NCI-H1417 (cell line): ENCODE data around the gene MRM1.
A peak's percentile ranks its signal among the peaks of the same experiment; 100 is the strongest.
"Not testable (repeated sequence)": the region's sequence is repeated elsewhere in the genome, so short reads cannot be mapped to it uniquely, and the experiment has no call there.

Experiments used
- DNase-seq, 3 experiments: peaks; one replicate each; lab custom pipeline; 2025; lab: John Stamatoyannopoulos, UW

Gene MRM1

GRCh38 chr17:36600936-36601302 lies 464 bp upstream of the MRM1 start:
- no peak for DNase-seq

- peak in 2 of 3 experiments; percentile 57 to 64 for DNase-seq
These were observed 806 bp downstream of the MRM1 start for GRCh38 chr17:36602030-36602748.

- peak; percentile 62 to 83 (median 79) for DNase-seq
These were observed 1.6 kb downstream of the MRM1 start for GRCh38 chr17:36602924-36603384.

- not testable (repeated sequence) for DNase-seq
These were observed 3.6 kb downstream of the MRM1 start for GRCh38 chr17:36605028-36605427.

GRCh38 chr17:36608280-36608679 lies 6.9 kb downstream of the MRM1 start:
- DNase-seq = peak in 2 of 3 experiments; percentile 42 to 53

GRCh38 chr17:36608794-36609497 lies 7.6 kb downstream of the MRM1 start:
- DNase-seq = peak; percentile 77 to 88 (median 78)

GRCh38 chr17:36609498-36609862 lies 8.1 kb downstream of the MRM1 start:
- DNase-seq = no peak

GRCh38 chr17:36610474-36610873 lies 9.1 kb downstream of the MRM1 start:
- no peak for DNase-seq

GRCh38 chr17:36611345-36612072 lies 10.1 kb downstream of the MRM1 start:
- no peak for DNase-seq

GRCh38 chr17:36612323-36612722 lies 10.9 kb downstream of the MRM1 start:
- no peak for DNase-seq

GRCh38 chr17:36613155-36613554 lies 11.8 kb downstream of the MRM1 start:
- DNase-seq = peak in 2 of 3 experiments; percentile 19 to 42

- no peak for DNase-seq
These were observed 12.7 kb downstream of the MRM1 start for GRCh38 chr17:36614081-36614480.

GRCh38 chr17:36614933-36615332 lies 13.6 kb downstream of the MRM1 start:
- peak in 1 of 3 experiments; percentile 20 for DNase-seq

- DNase-seq = no peak
These were observed 15.0 kb downstream of the MRM1 start for GRCh38 chr17:36616061-36617029.

- DNase-seq = no peak
These were observed 16.4 kb downstream of the MRM1 start for GRCh38 chr17:36617773-36618172.

GRCh38 chr17:36623281-36623680 lies 21.9 kb downstream of the MRM1 start:
- peak in 2 of 3 experiments; percentile 33 to 50 for DNase-seq

GRCh38 chr17:36625188-36625587 lies 23.8 kb downstream of the MRM1 start:
- no peak for DNase-seq

GRCh38 chr17:36627101-36627500 lies 25.7 kb downstream of the MRM1 start:
- DNase-seq = peak in 2 of 3 experiments; percentile 84 to 94

- no peak for DNase-seq
These were observed 27.2 kb downstream of the MRM1 start for GRCh38 chr17:36628576-36628975.

GRCh38 chr17:36629252-36629847 lies 28.0 kb downstream of the MRM1 start:
- DNase-seq = peak; percentile 66 to 84 (median 68)

GRCh38 chr17:36629970-36630502 lies 28.7 kb downstream of the MRM1 start:
- peak in 2 of 3 experiments; percentile 19 to 39 for DNase-seq
